Tibial nerve (tissue), 4 donors: ENCODE measurements around the gene APBA1. TPM values are rescaled to one million over a fixed set of nuclear protein-coding genes. Genes with fewer than 3 reads are reported as not detected.

Source experiments
- DNase-seq, 2 donors: peaks; one replicate each; pipeline ENCODE4 v3.0.0-alpha.2; 2019; ENCODE audit warnings: low spot score in 2 of 2
- H3K27ac ChIP-seq, 4 donors: fragments of 200-600 bp; sonication (generic) in 3 of 4; one replicate each; pipeline ENCODE4 v1.5.1; 2017 to 2019; ENCODE audit warnings: mild to moderate bottlenecking in 1 of 4
- H3K27me3 ChIP-seq, 2 donors: fragments of 200-600 bp; sonication (generic) in 1 of 2; one replicate each; pipeline versions ENCODE4 v1.5.1 to v1.6.0; 2017 to 2019
- H3K36me3 ChIP-seq, 3 donors: fragments of 200-600 bp; sonication (generic); one replicate each; pipeline ENCODE4 v1.5.1; 2018 to 2019
- H3K4me1 ChIP-seq, 4 donors: fragments of 200-600 bp; sonication (generic) in 3 of 4; one replicate each; pipeline ENCODE4 v1.5.1; 2017 to 2019
- H3K4me3 ChIP-seq, 4 donors: fragments of 200-600 bp; sonication (generic) in 3 of 4; one replicate each; pipeline ENCODE4 v1.5.1; 2017 to 2019; ENCODE audit warnings: mild to moderate bottlenecking in 1 of 4, moderate library complexity in 1 of 4
- H3K9me3 ChIP-seq, 4 donors: fragments of 200-600 bp; sonication (generic) in 3 of 4; one replicate each; pipeline ENCODE4 v1.5.1; 2017 to 2019
- EP300 ChIP-seq, 2 donors: sonication (generic); formaldehyde crosslinking; IDR thresholded peaks; one replicate each; pipeline ENCODE4 v1.6.1; 2017; ENCODE audit warnings: antibody characterized with exemption in 2 of 2, mild to moderate bottlenecking in 1 of 2
- POLR2A ChIP-seq, 2 donors: fragments of 450-650 bp; IDR thresholded peaks; one replicate each; pipeline ENCODE4 v1.6.1; 2017; ENCODE audit warnings: antibody characterized with exemption in 2 of 2, mild to moderate bottlenecking in 2 of 2, moderate library complexity in 2 of 2
- WGBS, 2 donors: methylation state at CpG; one replicate each; pipeline ENCODE4 v1.1.5; 2018; 5-methylcytosine and 5-hydroxymethylcytosine counted together
- total RNA-seq, 4 donors: library from RNA; depleted of rRNA; stranded (reverse); fragments of >200 nt; gene quantifications; one replicate each; pipeline ENCODE4 v1.1.0, GENCODE V29; 2016
- TF ChIP-seq, protein P1 (sequence below), 5 experiments: fragments of 200-600 bp in 3 of 5; fragments of 450-650 bp in 2 of 5; sonication (generic) in 3 of 5; IDR thresholded peaks; one replicate each; pipeline ENCODE4 v1.5.1; 2016 to 2019; ENCODE audit warnings: antibody characterized with exemption in 5 of 5, mild to moderate bottlenecking in 3 of 5, moderate library complexity in 2 of 5

APBA1 gene
- total RNA-seq, 4 donors from 2014 or later: 8.4 to 14.4 (median 9.8) TPM

DNA sequence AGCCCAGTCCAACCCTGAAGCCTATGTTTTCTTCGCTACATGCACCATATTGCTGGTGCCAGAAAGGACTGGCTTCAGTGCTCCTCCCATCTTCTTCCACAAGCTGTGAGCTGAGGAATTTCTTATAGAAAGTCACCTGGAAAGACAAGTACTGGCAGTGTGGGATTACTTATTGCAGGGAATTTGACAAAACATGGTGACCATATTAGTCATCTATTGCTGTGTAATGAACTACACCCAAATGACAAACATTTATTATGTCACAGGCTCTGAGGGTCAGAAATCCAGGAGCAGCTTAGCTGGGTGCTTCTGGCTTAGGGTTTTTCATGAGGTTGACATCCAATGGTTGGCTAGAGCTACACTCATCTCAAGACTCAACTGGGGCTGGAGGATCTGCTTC is 271.7 kb downstream of the APBA1 start:
- TF ChIP-seq, protein P1, sequence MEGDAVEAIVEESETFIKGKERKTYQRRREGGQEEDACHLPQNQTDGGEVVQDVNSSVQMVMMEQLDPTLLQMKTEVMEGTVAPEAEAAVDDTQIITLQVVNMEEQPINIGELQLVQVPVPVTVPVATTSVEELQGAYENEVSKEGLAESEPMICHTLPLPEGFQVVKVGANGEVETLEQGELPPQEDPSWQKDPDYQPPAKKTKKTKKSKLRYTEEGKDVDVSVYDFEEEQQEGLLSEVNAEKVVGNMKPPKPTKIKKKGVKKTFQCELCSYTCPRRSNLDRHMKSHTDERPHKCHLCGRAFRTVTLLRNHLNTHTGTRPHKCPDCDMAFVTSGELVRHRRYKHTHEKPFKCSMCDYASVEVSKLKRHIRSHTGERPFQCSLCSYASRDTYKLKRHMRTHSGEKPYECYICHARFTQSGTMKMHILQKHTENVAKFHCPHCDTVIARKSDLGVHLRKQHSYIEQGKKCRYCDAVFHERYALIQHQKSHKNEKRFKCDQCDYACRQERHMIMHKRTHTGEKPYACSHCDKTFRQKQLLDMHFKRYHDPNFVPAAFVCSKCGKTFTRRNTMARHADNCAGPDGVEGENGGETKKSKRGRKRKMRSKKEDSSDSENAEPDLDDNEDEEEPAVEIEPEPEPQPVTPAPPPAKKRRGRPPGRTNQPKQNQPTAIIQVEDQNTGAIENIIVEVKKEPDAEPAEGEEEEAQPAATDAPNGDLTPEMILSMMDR (IDR thresholded peaks at IDR 0.05): no peak
- TF ChIP-seq EP300 (IDR thresholded peaks at IDR 0.05) (no peak), POLR2A (IDR thresholded peaks at IDR 0.05) (no peak)
- H3K9me3 ChIP-seq: no peaks in the 10 kb centered on the region
- no peaks in the 10 kb centered on the region for H3K4me1 ChIP-seq
- no peaks in the 10 kb centered on the region for H3K36me3 ChIP-seq
- DNase-seq: no peak
- H3K27ac ChIP-seq: no peak overlapping the region
- no peak overlapping the region for H3K4me3 ChIP-seq
- H3K27me3 ChIP-seq: no peaks in the 10 kb centered on the region
- 91 to 93% methylated on average over 1 of the region's 1 CpG for whole genome bisulfite sequencing, 2 donors

DNA sequence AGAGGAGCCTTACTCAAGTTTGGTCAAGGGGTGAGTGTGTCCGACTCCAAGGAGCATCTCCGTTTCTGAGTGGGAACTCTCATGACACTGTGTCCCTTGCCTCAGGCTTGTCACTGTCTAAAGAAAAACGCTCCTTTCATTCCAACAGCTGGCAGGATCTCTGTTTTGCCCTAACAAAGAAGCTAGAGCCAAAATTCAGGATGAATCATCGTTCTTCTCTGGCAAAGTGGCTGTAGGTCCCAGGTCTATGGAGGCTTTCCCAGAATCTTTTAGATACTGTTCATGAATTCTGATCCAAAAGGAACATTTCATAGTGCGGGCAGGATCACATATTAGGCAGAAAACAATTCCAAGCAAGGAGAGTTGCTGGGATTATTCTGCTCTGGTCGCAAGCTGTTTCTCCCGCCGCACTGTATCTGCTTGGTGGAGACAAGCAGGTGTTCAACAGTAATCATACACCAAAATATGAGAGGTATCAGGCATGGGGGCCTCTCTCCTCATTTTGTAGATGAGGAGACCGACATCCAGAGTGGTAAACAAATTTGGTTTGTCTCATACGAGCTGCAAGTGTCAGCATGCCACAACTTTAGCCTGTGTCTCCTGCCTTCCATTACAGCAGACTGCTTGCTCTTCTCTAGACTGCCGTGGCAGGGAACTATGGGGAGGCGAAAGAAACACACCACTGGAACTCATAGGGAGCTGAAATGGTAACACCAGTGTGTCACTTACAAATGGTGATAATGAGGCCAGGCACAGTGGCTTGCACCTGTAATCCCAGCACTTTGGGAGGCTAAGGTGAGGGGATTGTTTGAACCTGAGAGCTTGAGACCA is 274.6 kb downstream of the APBA1 start:
- Histone ChIP-seq H3K27me3 (no peaks in the 10 kb centered on the region), H3K4me3 (no peak overlapping the region), H3K27ac (no peak overlapping the region), H3K36me3 (no peaks in the 10 kb centered on the region), H3K4me1 (peaks cover 0 to 2% (median 0%) of the 10 kb centered on the region in 4 donors), H3K9me3 (no peaks in the 10 kb centered on the region)
- no peak for DNase-seq
- TF ChIP-seq, protein P1 (IDR thresholded peaks at IDR 0.05): no peak
- TF ChIP-seq EP300 (IDR thresholded peaks at IDR 0.05) (no peak), POLR2A (IDR thresholded peaks at IDR 0.05) (no peak)
- WGBS, 2 donors: 58 to 59% methylated on average over 11 to 12 of the region's 12 CpGs

- DNase-seq: no peak
- Histone ChIP-seq H3K9me3 (no peaks in the 10 kb centered on the region), H3K4me1 (peaks cover 0 to 10% (median 0%) of the 10 kb centered on the region in 4 donors), H3K27me3 (no peaks in the 10 kb centered on the region), H3K36me3 (no peaks in the 10 kb centered on the region), H3K27ac (no peak overlapping the region), H3K4me3 (no peak overlapping the region)
- WGBS, 2 donors: 83 to 89% methylated on average over 2 of the region's 2 CpGs
- TF ChIP-seq EP300 (IDR thresholded peaks at IDR 0.05) (no peak), POLR2A (IDR thresholded peaks at IDR 0.05) (no peak)
- TF ChIP-seq, protein P1 (IDR thresholded peaks at IDR 0.05): no peak
These were observed 275.4 kb downstream of the APBA1 start for GRCh38 chr9:69396759-69397158.

DNA sequence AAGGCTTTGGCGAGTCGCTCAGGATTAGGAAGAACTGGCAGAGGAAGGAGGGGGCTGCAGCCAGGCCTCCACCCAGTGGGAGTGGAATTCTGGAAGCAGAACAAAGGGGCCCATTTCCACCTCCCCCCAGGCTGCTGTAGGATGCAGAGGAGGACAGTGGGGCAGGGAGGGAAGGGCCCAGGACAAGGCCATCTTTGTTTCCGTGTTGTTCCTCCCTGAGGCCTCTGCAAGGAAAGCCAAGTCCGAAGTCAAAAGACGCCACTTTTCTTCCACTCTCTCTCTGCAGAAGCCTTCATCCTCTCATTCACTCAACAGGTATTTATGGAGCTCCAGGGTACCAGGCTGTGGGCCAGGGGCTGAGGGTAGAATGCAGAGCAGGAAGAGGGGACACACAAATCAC is 276.5 kb downstream of the APBA1 start:
- Histone ChIP-seq H3K9me3 (no peaks in the 10 kb centered on the region), H3K27ac (no peak overlapping the region)
- TF ChIP-seq EP300 (IDR thresholded peaks at IDR 0.05): no peak

DNA sequence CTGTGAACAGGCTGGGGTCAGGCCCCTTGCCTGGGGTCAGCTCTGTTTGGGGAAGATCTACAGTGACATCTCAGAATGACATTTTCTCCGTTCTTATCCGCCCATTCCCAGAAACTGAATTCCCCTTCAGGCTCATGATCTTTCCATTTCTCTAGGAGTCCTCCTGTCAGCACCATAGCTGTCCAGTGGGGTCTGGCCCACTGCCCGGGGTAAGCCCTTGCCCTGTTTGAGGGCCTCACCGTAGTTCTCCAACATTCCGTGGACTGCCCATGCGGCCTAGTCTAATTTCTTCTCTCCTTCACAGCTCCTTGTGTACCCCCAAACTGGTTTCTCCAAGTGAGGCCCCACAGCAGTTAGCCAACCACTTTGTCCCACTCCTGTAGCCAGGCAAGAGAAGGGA is 278.7 kb downstream of the APBA1 start:
- Histone ChIP-seq H3K36me3 (no peaks in the 10 kb centered on the region), H3K27me3 (no peaks in the 10 kb centered on the region), H3K4me1 (peaks cover 0 to 16% (median 0%) of the 10 kb centered on the region in 4 donors), H3K4me3 (no peak overlapping the region), H3K9me3 (no peaks in the 10 kb centered on the region), H3K27ac (no peak overlapping the region)
- WGBS, 2 donors: 91 to 94% methylated on average over 6 of the region's 6 CpGs
- no peak for DNase-seq
- TF ChIP-seq, protein P1 (IDR thresholded peaks at IDR 0.05): no peak
- TF ChIP-seq EP300 (IDR thresholded peaks at IDR 0.05) (no peak), POLR2A (IDR thresholded peaks at IDR 0.05) (no peak)

More for the DNA sequence above, 276.5 kb downstream of the APBA1 start:
- H3K4me1 ChIP-seq: peaks cover 0 to 16% (median 0%) of the 10 kb centered on the region in 4 donors
- WGBS, 2 donors: 39 to 48% methylated on average over 5 of the region's 5 CpGs
- no peak overlapping the region for H3K4me3 ChIP-seq
- DNase-seq: no peak
- no peaks in the 10 kb centered on the region for H3K27me3 ChIP-seq
- no peaks in the 10 kb centered on the region for H3K36me3 ChIP-seq
